ENCODE measurements around the gene ASPG.
A peak's percentile ranks its signal among the peaks of the same experiment; 100 is the strongest.

ASPG gene

DNA sequence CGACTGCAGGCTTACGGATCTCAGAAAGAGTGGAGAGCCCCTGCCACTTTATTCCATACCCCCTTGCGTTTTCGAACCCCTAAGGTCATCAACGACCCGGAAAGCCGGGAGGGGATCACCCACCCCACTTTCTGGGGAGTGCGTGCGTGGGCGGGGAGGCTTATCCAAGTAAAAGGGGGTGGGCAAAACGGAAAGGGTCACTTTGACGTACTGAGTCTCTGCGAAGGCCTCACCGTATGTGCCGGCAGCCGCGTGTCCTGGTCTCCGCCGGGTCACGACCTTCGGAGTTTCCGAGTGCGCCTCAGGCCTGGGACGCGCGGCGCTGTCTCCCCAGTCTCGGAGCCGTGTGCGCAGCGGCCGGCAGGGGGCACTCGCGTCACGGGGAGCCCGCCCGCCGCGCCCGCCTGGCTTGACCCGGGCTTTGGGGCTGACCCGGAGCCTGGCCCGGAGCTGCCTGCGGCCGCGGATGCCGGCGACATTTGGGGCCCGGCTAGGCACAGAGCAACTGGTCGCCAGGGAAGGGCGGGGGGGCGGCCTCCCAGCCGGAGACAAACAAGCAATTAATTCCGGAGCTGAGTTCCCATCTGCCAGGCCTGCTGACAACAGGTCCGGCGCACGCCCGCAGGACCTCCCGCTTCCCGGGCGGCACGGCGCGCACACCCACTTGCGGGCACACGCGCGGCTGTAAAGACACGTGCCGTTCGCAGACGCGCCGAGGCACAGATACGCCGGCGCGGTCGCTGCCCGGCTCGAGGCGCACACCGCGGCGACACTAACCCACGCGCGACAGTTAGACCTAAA lies 52.0 kb downstream of the ASPG start:
- TF ChIP-seq SIN3A (IDR thresholded peaks at IDR 0.05; ENCODE audit: borderline replicate concordance, insufficient read depth, low read length) (peak; percentile 44; the same call in 1 of the 2 replicates), TAF1 (IDR thresholded peaks at IDR 0.05; ENCODE audit: borderline replicate concordance, insufficient read depth, low read length) (no peak), FOXP2 (optimal IDR thresholded peaks at IDR 0.05; ENCODE audit: borderline replicate concordance, extremely low read depth, extremely low read length, insufficient read depth) (no peak)

- no peak for TF ChIP-seq FOXP2 (optimal IDR thresholded peaks at IDR 0.05; ENCODE audit: borderline replicate concordance, extremely low read depth, extremely low read length, insufficient read depth)
- TF ChIP-seq POLR2AphosphoS5 (IDR thresholded peaks at IDR 0.05; ENCODE audit: low read depth, low read length): no peak
- no peak for TF ChIP-seq SIN3A (IDR thresholded peaks at IDR 0.05; ENCODE audit: borderline replicate concordance, insufficient read depth, low read length)
- TF ChIP-seq TAF1 (IDR thresholded peaks at IDR 0.05; ENCODE audit: borderline replicate concordance, insufficient read depth, low read length): no peak
- TF ChIP-seq, protein P1, sequence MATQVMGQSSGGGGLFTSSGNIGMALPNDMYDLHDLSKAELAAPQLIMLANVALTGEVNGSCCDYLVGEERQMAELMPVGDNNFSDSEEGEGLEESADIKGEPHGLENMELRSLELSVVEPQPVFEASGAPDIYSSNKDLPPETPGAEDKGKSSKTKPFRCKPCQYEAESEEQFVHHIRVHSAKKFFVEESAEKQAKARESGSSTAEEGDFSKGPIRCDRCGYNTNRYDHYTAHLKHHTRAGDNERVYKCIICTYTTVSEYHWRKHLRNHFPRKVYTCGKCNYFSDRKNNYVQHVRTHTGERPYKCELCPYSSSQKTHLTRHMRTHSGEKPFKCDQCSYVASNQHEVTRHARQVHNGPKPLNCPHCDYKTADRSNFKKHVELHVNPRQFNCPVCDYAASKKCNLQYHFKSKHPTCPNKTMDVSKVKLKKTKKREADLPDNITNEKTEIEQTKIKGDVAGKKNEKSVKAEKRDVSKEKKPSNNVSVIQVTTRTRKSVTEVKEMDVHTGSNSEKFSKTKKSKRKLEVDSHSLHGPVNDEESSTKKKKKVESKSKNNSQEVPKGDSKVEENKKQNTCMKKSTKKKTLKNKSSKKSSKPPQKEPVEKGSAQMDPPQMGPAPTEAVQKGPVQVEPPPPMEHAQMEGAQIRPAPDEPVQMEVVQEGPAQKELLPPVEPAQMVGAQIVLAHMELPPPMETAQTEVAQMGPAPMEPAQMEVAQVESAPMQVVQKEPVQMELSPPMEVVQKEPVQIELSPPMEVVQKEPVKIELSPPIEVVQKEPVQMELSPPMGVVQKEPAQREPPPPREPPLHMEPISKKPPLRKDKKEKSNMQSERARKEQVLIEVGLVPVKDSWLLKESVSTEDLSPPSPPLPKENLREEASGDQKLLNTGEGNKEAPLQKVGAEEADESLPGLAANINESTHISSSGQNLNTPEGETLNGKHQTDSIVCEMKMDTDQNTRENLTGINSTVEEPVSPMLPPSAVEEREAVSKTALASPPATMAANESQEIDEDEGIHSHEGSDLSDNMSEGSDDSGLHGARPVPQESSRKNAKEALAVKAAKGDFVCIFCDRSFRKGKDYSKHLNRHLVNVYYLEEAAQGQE (IDR thresholded peaks at IDR 0.05; ENCODE audit: insufficient read depth in 1 of 2, low read depth in 2 of 2, low read length in 2 of 2): no peak
These were observed 52.7 kb downstream of the ASPG start, which contains the start of gene KIF26A for GRCh38 chr14:104138098-104138717. Gene KIF26A, plus strand, starts transcription at chr14:104138587. Its CDS starts 136 bp downstream, at chr14:104138723.

DNA sequence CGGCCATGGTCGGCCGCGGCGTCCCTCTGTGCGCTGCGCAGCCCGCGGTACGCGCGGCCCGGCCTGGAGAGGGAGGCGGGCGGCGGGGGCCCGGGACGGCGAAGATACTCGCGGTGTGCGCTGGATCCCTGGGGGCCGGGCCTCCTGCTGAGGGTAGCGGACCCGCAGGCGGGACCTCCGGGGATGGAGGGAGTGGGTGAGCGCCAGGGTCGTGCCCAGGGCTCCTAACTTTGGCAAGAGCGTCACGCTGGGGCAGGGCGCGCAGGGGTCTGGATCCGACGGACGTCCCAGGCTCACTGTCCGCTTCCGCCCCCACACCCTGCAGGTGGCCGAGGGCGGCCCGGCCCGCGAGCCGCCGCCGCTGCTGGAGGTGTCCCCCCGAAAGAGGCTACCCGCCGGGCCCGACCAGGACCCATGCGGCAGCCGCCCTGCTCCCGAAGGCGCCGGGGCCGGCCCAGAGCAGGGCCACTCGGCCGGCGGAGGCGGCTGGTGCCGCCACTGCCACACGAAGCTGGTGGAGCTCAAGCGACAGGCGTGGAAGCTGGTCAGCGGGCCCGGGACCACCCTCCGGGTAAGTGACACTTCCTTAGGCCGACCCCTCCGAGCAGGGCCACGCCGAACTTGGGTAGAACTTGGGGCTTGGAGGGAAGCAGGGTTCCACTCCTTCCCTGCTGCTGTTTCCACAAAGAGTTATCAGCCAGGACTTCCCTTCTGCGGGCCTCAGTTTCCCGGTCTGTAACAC lies 53.4 kb downstream of the ASPG start:
- no peak for TF ChIP-seq TAF1 (IDR thresholded peaks at IDR 0.05; ENCODE audit: borderline replicate concordance, insufficient read depth, low read length)
- no peak for TF ChIP-seq SIN3A (IDR thresholded peaks at IDR 0.05; ENCODE audit: borderline replicate concordance, insufficient read depth, low read length)
- TF ChIP-seq FOXP2 (optimal IDR thresholded peaks at IDR 0.05; ENCODE audit: borderline replicate concordance, extremely low read depth, extremely low read length, insufficient read depth): no peak
- TF ChIP-seq, protein P1 (IDR thresholded peaks at IDR 0.05; ENCODE audit: insufficient read depth in 1 of 2, low read depth in 2 of 2, low read length in 2 of 2): no peak
- TF ChIP-seq POLR2AphosphoS5 (IDR thresholded peaks at IDR 0.05; ENCODE audit: low read depth, low read length): no peak

DNA sequence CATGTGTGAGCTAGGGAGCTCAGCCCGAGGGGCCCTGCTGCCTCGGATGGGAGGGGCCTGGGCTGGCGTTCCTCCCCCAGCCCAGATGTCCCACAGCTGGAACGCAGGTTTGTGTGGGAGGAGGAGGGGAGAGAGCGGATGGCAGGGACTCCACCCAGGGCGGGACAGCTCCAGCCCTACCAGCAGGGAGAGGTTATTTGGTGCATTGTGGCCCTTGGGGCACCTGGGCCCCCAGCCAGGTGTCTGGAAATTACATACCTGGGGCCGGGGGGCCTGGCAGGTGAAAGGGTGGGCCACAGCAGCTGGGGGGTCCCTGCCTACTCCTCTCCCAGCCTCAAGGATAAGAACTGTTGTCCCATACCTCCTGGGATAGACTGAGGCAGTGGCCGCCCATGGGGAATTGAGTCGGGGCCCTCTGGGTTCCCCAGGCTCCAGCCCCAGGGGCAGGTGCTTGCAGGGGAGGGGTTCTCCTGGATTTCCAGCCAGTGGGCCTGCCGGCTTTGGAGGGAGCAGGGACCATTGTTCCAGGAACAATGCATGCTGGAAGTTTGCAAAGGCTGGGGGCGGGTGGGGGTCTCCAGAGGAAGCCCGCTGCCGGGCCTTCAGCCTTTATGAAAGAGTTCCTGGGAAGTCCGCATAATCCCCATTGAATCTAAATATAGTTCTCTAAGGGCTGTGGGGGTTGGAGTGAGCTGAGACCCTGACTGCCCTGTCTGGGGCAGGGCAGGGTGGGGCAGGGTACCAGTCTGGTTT lies 54.1 kb downstream of the ASPG start:
- TF ChIP-seq POLR2AphosphoS5 (IDR thresholded peaks at IDR 0.05; ENCODE audit: low read depth, low read length): no peak
- TF ChIP-seq SIN3A (IDR thresholded peaks at IDR 0.05; ENCODE audit: borderline replicate concordance, insufficient read depth, low read length): no peak; the same call in 1 of the 2 replicates
- TF ChIP-seq TAF1 (IDR thresholded peaks at IDR 0.05; ENCODE audit: borderline replicate concordance, insufficient read depth, low read length): no peak
- TF ChIP-seq, protein P1 (IDR thresholded peaks at IDR 0.05; ENCODE audit: insufficient read depth in 1 of 2, low read depth in 2 of 2, low read length in 2 of 2): no peak
- no peak for TF ChIP-seq FOXP2 (optimal IDR thresholded peaks at IDR 0.05; ENCODE audit: borderline replicate concordance, extremely low read depth, extremely low read length, insufficient read depth)

- no peak for TF ChIP-seq SIN3A (IDR thresholded peaks at IDR 0.05; ENCODE audit: borderline replicate concordance, insufficient read depth, low read length)
- TF ChIP-seq TAF1 (IDR thresholded peaks at IDR 0.05; ENCODE audit: borderline replicate concordance, insufficient read depth, low read length): no peak
- TF ChIP-seq, protein P1 (IDR thresholded peaks at IDR 0.05; ENCODE audit: insufficient read depth in 1 of 2, low read depth in 2 of 2, low read length in 2 of 2): no peak
- no peak for TF ChIP-seq FOXP2 (optimal IDR thresholded peaks at IDR 0.05; ENCODE audit: borderline replicate concordance, extremely low read depth, extremely low read length, insufficient read depth)
- TF ChIP-seq POLR2AphosphoS5 (IDR thresholded peaks at IDR 0.05; ENCODE audit: low read depth, low read length): no peak
These were observed 54.6 kb downstream of the ASPG start for GRCh38 chr14:104140213-104140462.

Measured in PFSK-1 (cell line).